Hepatocyte (in vitro differentiated cells): ENCODE measurements around the gene ARFRP1.

ENCODE experiments used
- EZH2 ChIP-seq: fragments of 200-600 bp; sonication (generic); IDR thresholded peaks from 2 replicates; pipeline ENCODE4 v1.6.1; 2016; ENCODE audit warnings: antibody characterized with exemption, mild to moderate bottlenecking, borderline replicate concordance
- TF ChIP-seq, protein P1 (sequence below): fragments of 200-600 bp; sonication (generic); IDR thresholded peaks from 2 replicates; pipeline ENCODE4 v1.5.1; 2016; ENCODE audit warnings: antibody characterized with exemption, mild to moderate bottlenecking; ENCODE audit not compliant: poor library complexity

- no peak for TF ChIP-seq EZH2
- TF ChIP-seq, protein P1, sequence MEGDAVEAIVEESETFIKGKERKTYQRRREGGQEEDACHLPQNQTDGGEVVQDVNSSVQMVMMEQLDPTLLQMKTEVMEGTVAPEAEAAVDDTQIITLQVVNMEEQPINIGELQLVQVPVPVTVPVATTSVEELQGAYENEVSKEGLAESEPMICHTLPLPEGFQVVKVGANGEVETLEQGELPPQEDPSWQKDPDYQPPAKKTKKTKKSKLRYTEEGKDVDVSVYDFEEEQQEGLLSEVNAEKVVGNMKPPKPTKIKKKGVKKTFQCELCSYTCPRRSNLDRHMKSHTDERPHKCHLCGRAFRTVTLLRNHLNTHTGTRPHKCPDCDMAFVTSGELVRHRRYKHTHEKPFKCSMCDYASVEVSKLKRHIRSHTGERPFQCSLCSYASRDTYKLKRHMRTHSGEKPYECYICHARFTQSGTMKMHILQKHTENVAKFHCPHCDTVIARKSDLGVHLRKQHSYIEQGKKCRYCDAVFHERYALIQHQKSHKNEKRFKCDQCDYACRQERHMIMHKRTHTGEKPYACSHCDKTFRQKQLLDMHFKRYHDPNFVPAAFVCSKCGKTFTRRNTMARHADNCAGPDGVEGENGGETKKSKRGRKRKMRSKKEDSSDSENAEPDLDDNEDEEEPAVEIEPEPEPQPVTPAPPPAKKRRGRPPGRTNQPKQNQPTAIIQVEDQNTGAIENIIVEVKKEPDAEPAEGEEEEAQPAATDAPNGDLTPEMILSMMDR: no peak
These were observed 4.9 kb downstream of the ARFRP1 start for GRCh38 chr20:63702751-63703470.
